SU-DHL-6 (cell line): ENCODE measurements around the gene PEX7.
A peak's percentile ranks its signal among the peaks of the same experiment; 100 is the strongest.

Experiments used
- H2AFZ ChIP-seq: fragments of 200-600 bp; sonication (generic); 2 replicates; pipeline ENCODE4 v1.6.1; 2014; ENCODE audit warnings: low read depth, mild to moderate bottlenecking, moderate library complexity, mixed read lengths, antibody characterized with exemption, low read length; ENCODE audit not compliant: severe bottlenecking
- H3F3A ChIP-seq: fragments of 200-600 bp; shearing (Covaris generic); 2 replicates; pipeline ENCODE4 v1.6.0; 2016; ENCODE audit warnings: antibody characterized with exemption, mild to moderate bottlenecking; ENCODE audit not compliant: insufficient read depth
- H3K27ac ChIP-seq: fragments of 200-600 bp; sonication (generic); 2 replicates; pipeline ENCODE4 v1.5.1; 2016; ENCODE audit warnings: low read depth, mild to moderate bottlenecking, low read length, moderate library complexity, mixed read lengths
- H3K27me3 ChIP-seq: fragments of 200-600 bp; sonication (generic), shearing (Covaris generic); 2 replicates; pipeline ENCODE4 v1.6.0; 2014; ENCODE audit warnings: mild to moderate bottlenecking, low read length
- H3K36me3 ChIP-seq: fragments of 200-600 bp; sonication (generic); 2 replicates; pipeline ENCODE4 v1.6.1; 2014; ENCODE audit warnings: mild to moderate bottlenecking, low read length, mixed read lengths
- H3K4me2 ChIP-seq: fragments of 300-600, 200-600 bp; shearing (Covaris generic), sonication (generic); 2 replicates; pipeline ENCODE4 v1.6.0; 2014; ENCODE audit warnings: low read length, low read depth, mild to moderate bottlenecking; ENCODE audit not compliant: poor library complexity, severe bottlenecking
- H3K4me3 ChIP-seq: fragments of 200-600 bp; sonication (generic); 2 replicates; pipeline ENCODE4 v1.5.1; 2014; ENCODE audit warnings: antibody characterized with exemption, low read length, mild to moderate bottlenecking, mixed read lengths; ENCODE audit not compliant: insufficient read depth, poor library complexity, severe bottlenecking
- H3K79me2 ChIP-seq: fragments of 200-600 bp; sonication (generic); 2 replicates; pipeline ENCODE4 v1.6.1; 2014; ENCODE audit warnings: mild to moderate bottlenecking, low read length, moderate library complexity; ENCODE audit not compliant: insufficient read depth
- H3K9ac ChIP-seq: fragments of 200-600 bp; sonication (generic); 2 replicates; pipeline ENCODE4 v1.7.0; 2014; ENCODE audit warnings: mild to moderate bottlenecking, low read length
- H3K9me2 ChIP-seq: fragments of 200-600 bp; sonication (generic); replicated peaks from 2 replicates; pipeline ENCODE4 v1.6.1; 2014; ENCODE audit warnings: low read length; ENCODE audit not compliant: insufficient read depth
- H3K9me3 ChIP-seq: fragments of 200-600 bp; sonication (generic); 2 replicates; pipeline ENCODE4 v1.6.1; 2014; ENCODE audit warnings: low read length, mixed read lengths; ENCODE audit not compliant: insufficient read depth
- H4K20me1 ChIP-seq: fragments of 200-600 bp; sonication (generic); 2 replicates; pipeline ENCODE4 v1.6.1; 2014; ENCODE audit warnings: low read depth, mild to moderate bottlenecking, antibody characterized with exemption, low read length, moderate library complexity, mixed read lengths
- CTCF ChIP-seq: fragments of 200-600 bp; sonication (generic); IDR thresholded peaks from one replicate; pipeline ENCODE4 v1.5.1; 2017; ENCODE audit warnings: antibody characterized with exemption, mild to moderate bottlenecking, low read length, moderate library complexity; ENCODE audit not compliant: insufficient read depth, poor library complexity, severe bottlenecking
- EZH2phosphoT487 ChIP-seq: fragments of 200-600 bp; sonication (generic), shearing (Covaris generic); conservative IDR thresholded peaks from 2 replicates; pipeline ENCODE4 v1.6.1; 2018; ENCODE audit warnings: mild to moderate bottlenecking, antibody characterized with exemption, low read length, moderate library complexity, mixed read lengths

PEX7 gene

DNA sequence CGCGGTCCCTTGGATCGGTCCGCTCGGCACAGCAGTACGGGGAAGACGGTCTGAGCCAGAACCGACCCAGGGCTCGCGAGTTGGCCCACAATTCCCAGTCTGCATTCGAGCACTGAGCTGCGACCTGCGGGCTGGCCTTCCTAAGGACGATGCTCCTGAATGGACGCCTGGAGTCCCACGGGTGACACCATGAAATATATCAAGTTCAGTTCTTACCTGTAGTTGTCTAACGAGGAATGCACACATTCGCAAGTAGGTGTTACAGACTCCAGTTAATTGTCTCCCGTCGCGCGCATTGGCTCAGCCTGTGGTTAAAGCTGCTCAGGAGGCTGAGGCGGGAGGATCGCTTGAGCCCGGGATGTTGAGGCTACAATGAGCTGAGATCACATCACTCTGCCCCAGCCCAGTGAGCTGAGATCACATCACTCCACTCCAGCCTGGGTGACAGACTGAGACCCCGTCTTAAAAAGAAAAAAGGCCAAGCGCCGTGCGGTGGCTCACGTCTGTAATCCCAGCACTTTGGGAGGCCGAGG lies 802 bp downstream of the PEX7 start:
- peak overlapping the region; percentile 68 for H3K9ac ChIP-seq
- peak overlapping the region; percentile 87 for H3K4me2 ChIP-seq
- H3K9me2 ChIP-seq: no peaks in the 10 kb centered on the region
- H3K79me2 ChIP-seq: no peaks in the 10 kb centered on the region
- H3F3A ChIP-seq: peaks cover 11% of the 10 kb centered on the region; the same call in 1 of the 2 replicates
- no peak overlapping the region for H3K27ac ChIP-seq
- H3K36me3 ChIP-seq: 0 out of 2 replicates have a peak, but pooled peaks cover 4% of the 10 kb centered on the region
- H3K27me3 ChIP-seq: no peaks in the 10 kb centered on the region
- H3K4me3 ChIP-seq: peak overlapping the region; percentile 79
- H2AFZ ChIP-seq: peak overlapping the region; percentile 98
- H4K20me1 ChIP-seq: no peaks in the 10 kb centered on the region
- no peaks in the 10 kb centered on the region for H3K9me3 ChIP-seq
- TF ChIP-seq EZH2phosphoT487: no peak
- TF ChIP-seq CTCF: no peak

DNA sequence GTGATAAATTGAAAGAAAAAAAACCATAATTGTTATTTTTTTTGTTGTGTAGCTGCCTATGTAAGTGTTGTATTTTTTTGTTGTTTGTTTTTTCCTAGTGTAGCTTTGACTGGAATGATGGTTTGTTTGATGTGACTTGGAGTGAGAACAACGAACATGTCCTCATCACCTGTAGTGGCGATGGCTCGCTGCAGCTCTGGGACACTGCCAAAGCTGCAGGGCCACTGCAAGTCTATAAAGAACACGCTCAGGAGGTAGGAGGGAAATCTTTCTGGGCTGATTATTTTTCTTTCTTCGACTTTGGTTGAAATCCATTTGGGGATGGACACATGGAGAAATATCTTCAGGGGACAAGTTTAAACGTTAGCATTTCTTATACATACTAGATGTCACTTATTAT lies 3.8 kb downstream of the PEX7 start:
- no peak overlapping the region for H2AFZ ChIP-seq
- TF ChIP-seq EZH2phosphoT487: no peak
- TF ChIP-seq CTCF: no peak
- no peak overlapping the region for H3K9ac ChIP-seq
- H4K20me1 ChIP-seq: no peaks in the 10 kb centered on the region
- peaks cover 11% of the 10 kb centered on the region; the same call in 1 of the 2 replicates for H3F3A ChIP-seq
- H3K27ac ChIP-seq: no peak overlapping the region
- H3K4me3 ChIP-seq: no peak overlapping the region
- H3K36me3 ChIP-seq: peaks cover 21% of the 10 kb centered on the region
- peaks cover 13% of the 10 kb centered on the region; the same call in 1 of the 2 replicates for H3K9me3 ChIP-seq
- H3K27me3 ChIP-seq: no peaks in the 10 kb centered on the region
- no peaks in the 10 kb centered on the region for H3K9me2 ChIP-seq
- H3K79me2 ChIP-seq: no peaks in the 10 kb centered on the region
- H3K4me2 ChIP-seq: no peak overlapping the region

GRCh38 chr6:136831873-136832562 lies 9.6 kb downstream of the PEX7 start:
- Histone ChIP-seq H4K20me1 (no peaks in the 10 kb centered on the region), H3K9me2 (no peaks in the 10 kb centered on the region), H3K36me3 (peaks cover 25% of the 10 kb centered on the region), H3K27me3 (no peaks in the 10 kb centered on the region), H3K4me3 (no peak overlapping the region), H3K9me3 (peaks cover 25% of the 10 kb centered on the region; the same call in 1 of the 2 replicates), H3K9ac (no peak overlapping the region), H3F3A (no peaks in the 10 kb centered on the region), H3K79me2 (no peaks in the 10 kb centered on the region), H2AFZ (no peak overlapping the region), H3K27ac (no peak overlapping the region), H3K4me2 (no peak overlapping the region)
- TF ChIP-seq CTCF: no peak
- no peak for TF ChIP-seq EZH2phosphoT487
